Osteocyte (in vitro differentiated cells): ENCODE measurements around the gene GOLGA3. TPM values are rescaled to one million over a fixed set of nuclear protein-coding genes. Genes with fewer than 3 reads are reported as not detected.
A peak's percentile ranks its signal among the peaks of the same experiment; 100 is the strongest.

Experiments used
- DNase-seq: peaks from one replicate; pipeline ENCODE4 v3.0.0; 2021; ENCODE audit warnings: mixed read lengths; ENCODE audit not compliant: unreplicated experiment; ENCODE audit errors: extremely low spot score
- H3K27ac Mint-ChIP-seq: one replicate; pipeline ENCODE4 v1.8.0; 2021; ENCODE audit warnings: mild to moderate bottlenecking, mixed read lengths; ENCODE audit not compliant: unreplicated experiment
- H3K27me3 Mint-ChIP-seq: one replicate; pipeline ENCODE4 v1.8.0; 2021; ENCODE audit warnings: mixed read lengths; ENCODE audit not compliant: unreplicated experiment
- H3K36me3 Mint-ChIP-seq: one replicate; pipeline ENCODE4 v1.8.0; 2021; ENCODE audit warnings: mixed read lengths; ENCODE audit not compliant: unreplicated experiment
- H3K4me1 Mint-ChIP-seq: one replicate; pipeline ENCODE4 v1.8.0; 2021; ENCODE audit warnings: mixed read lengths; ENCODE audit not compliant: unreplicated experiment
- H3K4me3 Mint-ChIP-seq: one replicate; pipeline ENCODE4 v1.8.0; 2021; ENCODE audit warnings: mild to moderate bottlenecking, moderate library complexity, mixed read lengths; ENCODE audit not compliant: unreplicated experiment
- H3K9me3 Mint-ChIP-seq: one replicate; pipeline ENCODE4 v1.8.0; 2021; ENCODE audit warnings: mixed read lengths; ENCODE audit not compliant: unreplicated experiment
- CTCF ChIP-seq: fragments of 200-600 bp; sonication (generic); IDR thresholded peaks from 2 replicates; pipeline ENCODE4 v1.5.0; 2021; ENCODE audit warnings: antibody characterized with exemption, mild to moderate bottlenecking, moderate library complexity
- total RNA-seq: library from RNA; stranded (reverse); gene quantifications from 2 replicates; pipeline ENCODE4 v1.2.1, GENCODE V29; 2021

Gene GOLGA3
- total RNA-seq, 1 donor from 2014 or later = 104 TPM

- TF ChIP-seq CTCF = no peak
- no peaks in the 10 kb centered on the region for H3K9me3 Mint-ChIP-seq
- no peak overlapping the region for H3K4me3 Mint-ChIP-seq
- H3K27me3 Mint-ChIP-seq = no peaks in the 10 kb centered on the region
- peaks cover 2% of the 10 kb centered on the region for H3K4me1 Mint-ChIP-seq
- no peak overlapping the region for H3K27ac Mint-ChIP-seq
- no peak for DNase-seq
- H3K36me3 Mint-ChIP-seq = peaks cover 50% of the 10 kb centered on the region
These were observed 56.1 kb downstream of the GOLGA3 start for GRCh38 chr12:132772606-132773005.

GRCh38 chr12:132771126-132771838 is 57.4 kb downstream of the GOLGA3 start:
- no peaks in the 10 kb centered on the region for H3K9me3 Mint-ChIP-seq
- no peak for DNase-seq
- peaks cover 8% of the 10 kb centered on the region for H3K4me1 Mint-ChIP-seq
- TF ChIP-seq CTCF = no peak
- H3K36me3 Mint-ChIP-seq = peaks cover 44% of the 10 kb centered on the region
- no peak overlapping the region for H3K27ac Mint-ChIP-seq
- no peak overlapping the region for H3K4me3 Mint-ChIP-seq
- H3K27me3 Mint-ChIP-seq = no peaks in the 10 kb centered on the region

- no peak for TF ChIP-seq CTCF
- Mint-ChIP-seq H3K4me1 (peaks cover 15% of the 10 kb centered on the region), H3K27ac (peak overlapping the region; percentile 80), H3K4me3 (no peak overlapping the region), H3K9me3 (no peaks in the 10 kb centered on the region), H3K36me3 (peaks cover 25% of the 10 kb centered on the region), H3K27me3 (no peaks in the 10 kb centered on the region)
- DNase-seq = no peak
These were observed 62.1 kb downstream of the GOLGA3 start for GRCh38 chr12:132766380-132767085.

- no peak for TF ChIP-seq CTCF
- Mint-ChIP-seq H3K36me3 (peaks cover 20% of the 10 kb centered on the region), H3K4me1 (peaks cover 22% of the 10 kb centered on the region), H3K9me3 (no peaks in the 10 kb centered on the region), H3K27ac (no peak overlapping the region), H3K27me3 (no peaks in the 10 kb centered on the region), H3K4me3 (no peak overlapping the region)
- no peak for DNase-seq
These were observed 63.3 kb downstream of the GOLGA3 start for GRCh38 chr12:132765361-132765760.

- TF ChIP-seq CTCF = no peak
- H3K36me3 Mint-ChIP-seq = peaks cover 12% of the 10 kb centered on the region
- no peak overlapping the region for H3K27ac Mint-ChIP-seq
- DNase-seq = no peak
- H3K9me3 Mint-ChIP-seq = no peaks in the 10 kb centered on the region
- no peak overlapping the region for H3K4me3 Mint-ChIP-seq
- H3K27me3 Mint-ChIP-seq = no peaks in the 10 kb centered on the region
- H3K4me1 Mint-ChIP-seq = peaks cover 28% of the 10 kb centered on the region
These were observed 64.4 kb downstream of the GOLGA3 start for GRCh38 chr12:132764231-132764630.
